H1 (cell line): ENCODE data around the gene MYO16. TPM values are rescaled to one million over a fixed set of nuclear protein-coding genes. Genes with fewer than 3 reads are reported as not detected.

Experiments used
- CTCF ChIA-PET: fragments of 300-600 bp; sonication (Branson Sonifier 250); formaldehyde crosslinking; loops from one replicate; lab custom pipeline; 2021; ENCODE audit not compliant: partially characterized antibody; lab: Charles Lee
- POLR2A ChIA-PET: fragments of 300-600 bp; sonication (Branson Sonifier 250); formaldehyde crosslinking; loops from one replicate; lab custom pipeline; 2021; ENCODE audit warnings: inconsistent platforms; ENCODE audit not compliant: partially characterized antibody; lab: Charles Lee
- DNase-seq, 2 experiments: peaks; one replicate each; pipeline versions ENCODE4 v3.0.0 to v3.0.0-alpha.2; 2010 to 2022; ENCODE audit warnings: low spot score in 2 of 2, low read depth in 1 of 2, mixed read lengths in 1 of 2
- FAIRE-seq: peaks from 2 replicates; lab custom pipeline; 2011; peaks lifted over from hg19 to GRCh38; lab: Jason Lieb, UNC
- H2AFZ ChIP-seq: 2 replicates; pipeline ENCODE4 v1.8.1; 2012; ENCODE audit warnings: low read length, inconsistent platforms
- H2AK5ac ChIP-seq: 2 replicates; pipeline ENCODE4 v1.6.1; 2013; ENCODE audit warnings: low read depth, low read length
- H2BK120ac ChIP-seq: replicated peaks from 2 replicates; pipeline ENCODE3; 2013; ENCODE audit warnings: low read depth, low read length, inconsistent platforms
- H2BK12ac ChIP-seq: 2 replicates; pipeline ENCODE4 v1.6.1; 2013; ENCODE audit warnings: low read depth, low read length
- H2BK15ac ChIP-seq: 2 replicates; pipeline ENCODE4 v1.6.1; 2013; ENCODE audit warnings: low read length
- H2BK20ac ChIP-seq: 2 replicates; pipeline ENCODE4 v1.6.1; 2013; ENCODE audit warnings: low read length
- H2BK5ac ChIP-seq: 2 replicates; pipeline ENCODE4 v1.6.1; 2013; ENCODE audit warnings: low read depth, low read length
- H3K14ac ChIP-seq: 2 replicates; pipeline ENCODE4 v1.6.1; 2013; ENCODE audit warnings: inconsistent platforms; ENCODE audit not compliant: insufficient read length
- H3K18ac ChIP-seq: 2 replicates; pipeline ENCODE4 v1.6.1; 2013; ENCODE audit warnings: low read length; ENCODE audit errors: extremely low read depth
- H3K23ac ChIP-seq: 2 replicates; pipeline ENCODE4 v1.6.1; 2013; ENCODE audit warnings: inconsistent platforms; ENCODE audit not compliant: insufficient read length
- H3K23me2 ChIP-seq: 2 replicates; pipeline ENCODE4 v1.6.1; 2013; ENCODE audit warnings: low read depth, low read length
- H3K27ac ChIP-seq: 2 replicates; pipeline ENCODE4 v1.6.1; 2011; ENCODE audit warnings: low read depth, low read length, inconsistent platforms
- H3K27me3 ChIP-seq, 4 experiments: replicated peaks in 1 of 4; 1 replicate in 1 of 4; 2 replicates in 3 of 4; pipeline versions ENCODE4 v1.6.1 to v1.8.1; 2011 to 2013; ENCODE audit warnings: low read length in 3 of 4, mild to moderate bottlenecking in 3 of 4, inconsistent platforms in 2 of 4, mixed read lengths in 2 of 4, moderate library complexity in 1 of 4; ENCODE audit not compliant: control insufficient read depth in 3 of 4, insufficient read depth in 3 of 4; ENCODE audit errors: extremely low read depth in 1 of 4
- H3K36me3 ChIP-seq, 4 experiments: 2 replicates each; pipeline versions ENCODE4 v1.6.1 to v1.8.1; 2011 to 2013; ENCODE audit warnings: mild to moderate bottlenecking in 4 of 4, low read length in 3 of 4, moderate library complexity in 2 of 4, control low read depth in 1 of 4, inconsistent platforms in 1 of 4; ENCODE audit not compliant: insufficient read depth in 4 of 4, control insufficient read depth in 2 of 4
- H3K4ac ChIP-seq: replicated peaks from 2 replicates; pipeline ENCODE3; 2013; ENCODE audit warnings: low read length, low read depth, mixed read lengths, inconsistent platforms; ENCODE audit not compliant: insufficient read length
- H3K4me1 ChIP-seq, 4 experiments: replicated peaks in 1 of 4; 1 replicate in 1 of 4; 2 replicates in 3 of 4; pipeline versions ENCODE4 v1.6.1 to v1.8.1; 2011 to 2013; ENCODE audit warnings: low read length in 3 of 4, inconsistent platforms in 2 of 4, mixed read lengths in 1 of 4; ENCODE audit not compliant: insufficient read depth in 4 of 4, control insufficient read depth in 3 of 4
- H3K4me2 ChIP-seq, 2 experiments: 2 replicates each; pipeline versions ENCODE4 v1.6.1 to v1.8.1; 2011 to 2013; ENCODE audit warnings: low read depth in 2 of 2, low read length in 2 of 2, control low read depth in 1 of 2, inconsistent platforms in 1 of 2, mild to moderate bottlenecking in 1 of 2; ENCODE audit not compliant: insufficient read depth in 1 of 2
- H3K4me3 ChIP-seq, 4 experiments: fragments of 200-600, 300-600 bp in 1 of 4; sonication (generic), shearing (Covaris generic), sonication (Bioruptor Twin) in 1 of 4; 2 replicates each; pipeline versions ENCODE4 v1.5.1 to v1.8.1; 2011 to 2016; ENCODE audit warnings: low read length in 4 of 4, low read depth in 3 of 4, control low read depth in 2 of 4, inconsistent platforms in 2 of 4, mild to moderate bottlenecking in 2 of 4, mixed read lengths in 1 of 4, moderate library complexity in 1 of 4; ENCODE audit not compliant: insufficient read depth in 2 of 4; ENCODE audit errors: extremely low read depth in 1 of 4
- H3K56ac ChIP-seq: replicated peaks from 2 replicates; pipeline ENCODE3; 2013; ENCODE audit warnings: low read depth, mild to moderate bottlenecking, mixed read lengths, low read length, inconsistent platforms; ENCODE audit not compliant: insufficient read length
- H3K79me1 ChIP-seq: 2 replicates; pipeline ENCODE4 v1.6.1; 2013; ENCODE audit warnings: low read depth, low read length, control low read depth
- H3K79me2 ChIP-seq, 2 experiments: 2 replicates each; pipeline versions ENCODE4 v1.6.1 to v1.8.1; 2012 to 2013; ENCODE audit warnings: low read length in 2 of 2, mild to moderate bottlenecking in 2 of 2, inconsistent platforms in 1 of 2; ENCODE audit not compliant: insufficient read depth in 2 of 2, control insufficient read depth in 1 of 2
- H3K9ac ChIP-seq, 4 experiments: replicated peaks in 1 of 4; 1 replicate in 1 of 4; 2 replicates in 3 of 4; pipeline versions ENCODE4 v1.6.1 to v1.8.1; 2011 to 2013; ENCODE audit warnings: low read depth in 3 of 4, low read length in 3 of 4, control low read depth in 2 of 4, mild to moderate bottlenecking in 2 of 4, moderate library complexity in 2 of 4, inconsistent platforms in 1 of 4; ENCODE audit errors: extremely low read depth in 1 of 4
- H3K9me3 ChIP-seq, 2 experiments: 2 replicates each; pipeline versions ENCODE4 v1.6.1 to v1.8.1; 2012 to 2013; ENCODE audit warnings: mild to moderate bottlenecking in 2 of 2, moderate library complexity in 2 of 2, control low read depth in 1 of 2, inconsistent platforms in 1 of 2, low read depth in 1 of 2, low read length in 1 of 2, mixed read lengths in 1 of 2; ENCODE audit not compliant: insufficient read depth in 2 of 2
- H4K20me1 ChIP-seq, 2 experiments: replicated peaks in 1 of 2; 2 replicates each; pipeline versions ENCODE3 to v1.8.1; 2011 to 2013; ENCODE audit warnings: inconsistent platforms in 2 of 2, low read length in 2 of 2, mild to moderate bottlenecking in 1 of 2; ENCODE audit not compliant: insufficient read depth in 2 of 2, control insufficient read depth in 1 of 2
- H4K5ac ChIP-seq: 2 replicates; pipeline ENCODE4 v1.6.1; 2013; ENCODE audit warnings: low read length, low read depth, mixed read lengths, inconsistent platforms; ENCODE audit not compliant: insufficient read length
- H4K8ac ChIP-seq: 2 replicates; pipeline ENCODE4 v1.8.0; 2013; ENCODE audit warnings: mild to moderate bottlenecking, moderate library complexity, low read length, inconsistent platforms; ENCODE audit not compliant: insufficient read depth; ENCODE audit errors: extremely low read depth
- H4K91ac ChIP-seq: replicated peaks from 2 replicates; pipeline ENCODE3; 2013; ENCODE audit warnings: low read length, mixed read lengths, inconsistent platforms; ENCODE audit not compliant: insufficient read length
- E2F6 ChIP-seq: IDR thresholded peaks from 2 replicates; pipeline ENCODE4 v1.6.1; 2012; ENCODE audit warnings: inconsistent platforms
- EP300 ChIP-seq, 2 experiments: IDR thresholded peaks; 1 replicate in 1 of 2; 2 replicates in 1 of 2; pipeline ENCODE4 v1.6.1; 2011 to 2012; ENCODE audit warnings: low read depth in 2 of 2, low read length in 2 of 2, mild to moderate bottlenecking in 2 of 2, borderline replicate concordance in 1 of 2, inconsistent platforms in 1 of 2, moderate library complexity in 1 of 2
- MAX ChIP-seq: IDR thresholded peaks from 2 replicates; pipeline ENCODE4 v1.6.1; 2012; ENCODE audit warnings: inconsistent platforms
- SIRT6 ChIP-seq: IDR thresholded peaks from one replicate; pipeline ENCODE4 v1.7.1; 2012; ENCODE audit warnings: low read length, inconsistent platforms
- WGBS, 2 experiments: shearing (Covaris generic) in 1 of 2; methylation state at CpG; one replicate each; pipeline versions ENCODE4 v1.1.6 to v1.1.7; 2013 to 2015; ENCODE audit warnings: low lambda C conversion rate in 2 of 2, mixed read lengths in 2 of 2, inconsistent platforms in 1 of 2, low coverage in 1 of 2, missing lambda C conversion rate in 1 of 2; ENCODE audit not compliant: insufficient replicate concordance in 2 of 2, insufficient coverage in 1 of 2, insufficient read length in 1 of 2; ENCODE audit errors: extremely low coverage in 1 of 2, missing lambda C conversion rate in 1 of 2; 5-methylcytosine and 5-hydroxymethylcytosine counted together
- polyA plus RNA-seq, 7 experiments: library from polyadenylated mRNA; depleted of rRNA in 3 of 7; stranded (reverse) in 5 of 7; unstranded in 2 of 7; fragments of >200 nt in 5 of 7; fragments of 200-250 nt in 2 of 7; gene quantifications; 1 replicate in 5 of 7; 2 replicates in 1 of 7; 4 replicates in 1 of 7; pipeline versions ENCODE4 v1.2.1 to v1.2.3, GENCODE V29; 2011 to 2013; ENCODE audit warnings: missing spikeins in 2 of 7, mixed read lengths in 2 of 7
- total RNA-seq: library from RNA; stranded (reverse); fragmentation: NEBNext Ultra II Directional; extraction: Animal tissue kit (Norgen Biotek cat#: 25700); gene quantifications from 2 replicates; pipeline ENCODE4 v1.2.1, GENCODE V29; 2021

Gene MYO16
- total and polyA plus RNA-seq, 2 of the 8 experiments (the other 6 are each of a cell fraction or from before 2014, with no cell fraction given) = 0.02 to 0.22 TPM

- ChIA-PET CTCF (interaction anchor here (1.2 kb wide), 1 partner anchor 14 kb away, joined by 4 read pairs; no protein-coding TSS in a partner anchor), POLR2A (no interaction called here)
- Histone ChIP-seq H3K4ac (no peak overlapping the region), H3K27ac (no peak overlapping the region), H4K8ac (no peak overlapping the region), H3K36me3 (no peaks in the 10 kb centered on the region; a peak in 1 of 8 replicates), H3K18ac (no peak overlapping the region), H3K23ac (no peak overlapping the region), H2AFZ (0 out of 2 replicates have a peak overlapping the region, but pooled peaks have one; percentile 70), H4K91ac (no peak overlapping the region), H3K4me2 (no peak overlapping the region), H2AK5ac (no peak overlapping the region), H2BK5ac (no peak overlapping the region), H3K23me2 (no peaks in the 10 kb centered on the region), H3K4me1 (no peaks in the 10 kb centered on the region), H2BK20ac (no peak overlapping the region), H3K27me3 (no peaks in the 10 kb centered on the region), H2BK15ac (no peak overlapping the region), H4K20me1 (no peaks in the 10 kb centered on the region), H3K9me3 (no peaks in the 10 kb centered on the region), H3K4me3 (no peak overlapping the region), H3K14ac (no peak overlapping the region), H3K79me1 (no peaks in the 10 kb centered on the region), H2BK120ac (no peak overlapping the region), H4K5ac (no peak overlapping the region), H3K79me2 (no peaks in the 10 kb centered on the region), H3K9ac (no peak overlapping the region), H2BK12ac (no peak overlapping the region), H3K56ac (no peak overlapping the region)
- FAIRE-seq = no peak
- WGBS, 2 experiments = 88% methylated on average over 3 of the region's 3 CpGs; no CpG with 5 or more reads in 1 of the 2 experiments
- TF ChIP-seq EP300 (IDR thresholded peaks at IDR 0.05; ENCODE audit: borderline replicate concordance in 1 of 2, low read depth in 2 of 2, low read length in 2 of 2) = no peak
- no peak for TF ChIP-seq MAX
- TF ChIP-seq SIRT6 = no peak
- no peak for TF ChIP-seq E2F6
- DNase-seq = no peak
Observed at GRCh38 chr13:109101550-109102144, 472.2 kb downstream of the MYO16 start.
